Astrocyte (in vitro differentiated cells and primary cell): Measurements from ENCODE around the gene CEP350. TPM values are rescaled to one million over a fixed set of nuclear protein-coding genes. Genes with fewer than 3 reads are reported as not detected.
A peak's percentile ranks its signal among the peaks of the same experiment; 100 is the strongest.

Experiments used
- DNase-seq: peaks from one replicate; pipeline ENCODE4 v3.0.0-alpha.2; 2010; ENCODE audit warnings: low read depth
- FAIRE-seq: peaks from 2 replicates; lab custom pipeline; 2011; peaks lifted over from hg19 to GRCh38; lab: Jason Lieb, UNC
- H2AFZ ChIP-seq: 2 replicates; pipeline ENCODE4 v1.6.0; 2012; ENCODE audit warnings: low read depth, low read length, inconsistent platforms
- H3K27ac ChIP-seq: 2 replicates; pipeline ENCODE4 v1.5.1; 2011; ENCODE audit warnings: low read depth, low read length, inconsistent platforms
- H3K27me3 ChIP-seq: 2 replicates; pipeline ENCODE4 v1.6.0; 2011; ENCODE audit warnings: low read length, inconsistent platforms; ENCODE audit not compliant: insufficient read depth
- H3K36me3 ChIP-seq: 2 replicates; pipeline ENCODE4 v1.5.1; 2011; ENCODE audit warnings: low read length, inconsistent platforms; ENCODE audit not compliant: insufficient read depth
- H3K4me1 ChIP-seq: 2 replicates; pipeline ENCODE4 v1.5.1; 2011; ENCODE audit warnings: low read length, inconsistent platforms; ENCODE audit not compliant: insufficient read depth
- H3K4me2 ChIP-seq: 2 replicates; pipeline ENCODE4 v1.6.0; 2012; ENCODE audit warnings: low read length, inconsistent platforms
- H3K4me3 ChIP-seq: 2 replicates; pipeline ENCODE4 v1.5.1; 2011; ENCODE audit warnings: low read depth, mild to moderate bottlenecking, low read length, inconsistent platforms; ENCODE audit not compliant: insufficient read depth
- H3K79me2 ChIP-seq: 2 replicates; pipeline ENCODE4 v1.6.0; 2012; ENCODE audit warnings: mild to moderate bottlenecking, low read length, inconsistent platforms; ENCODE audit not compliant: insufficient read depth
- H3K9ac ChIP-seq: 2 replicates; pipeline ENCODE4 v1.6.0; 2012; ENCODE audit warnings: mild to moderate bottlenecking, low read length, inconsistent platforms
- H3K9me3 ChIP-seq: 2 replicates; pipeline ENCODE4 v1.5.1; 2012; ENCODE audit warnings: low read depth, mild to moderate bottlenecking, low read length, inconsistent platforms; ENCODE audit not compliant: insufficient read depth
- H4K20me1 ChIP-seq: 2 replicates; pipeline ENCODE4 v1.6.0; 2012; ENCODE audit warnings: low read length, inconsistent platforms; ENCODE audit not compliant: insufficient read depth
- H3K27ac Mint-ChIP-seq: one replicate; pipeline ENCODE4 v1.8.0; 2021; ENCODE audit warnings: mild to moderate bottlenecking, mixed read lengths; ENCODE audit not compliant: unreplicated experiment
- H3K27me3 Mint-ChIP-seq: one replicate; pipeline ENCODE4 v1.8.0; 2021; ENCODE audit warnings: low read depth, mixed read lengths; ENCODE audit not compliant: unreplicated experiment
- H3K36me3 Mint-ChIP-seq: one replicate; pipeline ENCODE4 v1.8.0; 2021; ENCODE audit warnings: low read depth, mixed read lengths; ENCODE audit not compliant: unreplicated experiment
- H3K4me1 Mint-ChIP-seq: one replicate; pipeline ENCODE4 v1.8.0; 2021; ENCODE audit warnings: low read depth, mixed read lengths; ENCODE audit not compliant: unreplicated experiment
- H3K4me3 Mint-ChIP-seq: one replicate; pipeline ENCODE4 v1.8.0; 2021; ENCODE audit warnings: mild to moderate bottlenecking, moderate library complexity, mixed read lengths; ENCODE audit not compliant: unreplicated experiment
- H3K9me3 Mint-ChIP-seq: one replicate; pipeline ENCODE4 v1.8.0; 2021; ENCODE audit warnings: mild to moderate bottlenecking, mixed read lengths; ENCODE audit not compliant: unreplicated experiment
- EZH2 ChIP-seq: IDR thresholded peaks from 2 replicates; pipeline ENCODE4 v1.6.1; 2012; ENCODE audit warnings: mild to moderate bottlenecking, low read length, inconsistent platforms; ENCODE audit not compliant: insufficient read depth
- total RNA-seq: library from RNA; stranded (reverse); gene quantifications from 2 replicates; pipeline ENCODE4 v1.2.1, GENCODE V29; 2021
- TF ChIP-seq, protein P1 (sequence below): IDR thresholded peaks from 2 replicates; pipeline ENCODE4 v1.5.1; 2011; ENCODE audit warnings: low read depth, mild to moderate bottlenecking, inconsistent platforms, low read length, moderate library complexity; ENCODE audit not compliant: insufficient read depth

The CEP350 gene
- total RNA-seq, 1 donor from 2014 or later = 29.2 TPM

- H3K9me3 ChIP-seq = no peaks in the 10 kb centered on the region
- no peak overlapping the region for H2AFZ ChIP-seq
- no peak overlapping the region for H3K4me3 Mint-ChIP-seq
- no peaks in the 10 kb centered on the region for H3K27me3 ChIP-seq
- no peak overlapping the region for H3K27ac ChIP-seq
- H3K4me1 ChIP-seq = peaks cover 14% of the 10 kb centered on the region
- H3K4me2 ChIP-seq = no peak overlapping the region
- H3K79me2 ChIP-seq = peaks cover 20% of the 10 kb centered on the region
- DNase-seq = no peak
- peaks cover 1% of the 10 kb centered on the region for H3K4me1 Mint-ChIP-seq
- H3K36me3 Mint-ChIP-seq = no peaks in the 10 kb centered on the region
- H3K36me3 ChIP-seq = no peaks in the 10 kb centered on the region
- no peak overlapping the region for H3K27ac Mint-ChIP-seq
- FAIRE-seq = no peak
- no peaks in the 10 kb centered on the region for H3K9me3 Mint-ChIP-seq
- peaks cover 12% of the 10 kb centered on the region for H4K20me1 ChIP-seq
- H3K4me3 ChIP-seq = no peak overlapping the region
- H3K27me3 Mint-ChIP-seq = no peaks in the 10 kb centered on the region
- TF ChIP-seq, protein P1, sequence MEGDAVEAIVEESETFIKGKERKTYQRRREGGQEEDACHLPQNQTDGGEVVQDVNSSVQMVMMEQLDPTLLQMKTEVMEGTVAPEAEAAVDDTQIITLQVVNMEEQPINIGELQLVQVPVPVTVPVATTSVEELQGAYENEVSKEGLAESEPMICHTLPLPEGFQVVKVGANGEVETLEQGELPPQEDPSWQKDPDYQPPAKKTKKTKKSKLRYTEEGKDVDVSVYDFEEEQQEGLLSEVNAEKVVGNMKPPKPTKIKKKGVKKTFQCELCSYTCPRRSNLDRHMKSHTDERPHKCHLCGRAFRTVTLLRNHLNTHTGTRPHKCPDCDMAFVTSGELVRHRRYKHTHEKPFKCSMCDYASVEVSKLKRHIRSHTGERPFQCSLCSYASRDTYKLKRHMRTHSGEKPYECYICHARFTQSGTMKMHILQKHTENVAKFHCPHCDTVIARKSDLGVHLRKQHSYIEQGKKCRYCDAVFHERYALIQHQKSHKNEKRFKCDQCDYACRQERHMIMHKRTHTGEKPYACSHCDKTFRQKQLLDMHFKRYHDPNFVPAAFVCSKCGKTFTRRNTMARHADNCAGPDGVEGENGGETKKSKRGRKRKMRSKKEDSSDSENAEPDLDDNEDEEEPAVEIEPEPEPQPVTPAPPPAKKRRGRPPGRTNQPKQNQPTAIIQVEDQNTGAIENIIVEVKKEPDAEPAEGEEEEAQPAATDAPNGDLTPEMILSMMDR = no peak
- TF ChIP-seq EZH2 = no peak
- no peak overlapping the region for H3K9ac ChIP-seq
Measured at GRCh38 chr1:179951383-179952144, 3.0 kb upstream of the CEP350 start.

DNA sequence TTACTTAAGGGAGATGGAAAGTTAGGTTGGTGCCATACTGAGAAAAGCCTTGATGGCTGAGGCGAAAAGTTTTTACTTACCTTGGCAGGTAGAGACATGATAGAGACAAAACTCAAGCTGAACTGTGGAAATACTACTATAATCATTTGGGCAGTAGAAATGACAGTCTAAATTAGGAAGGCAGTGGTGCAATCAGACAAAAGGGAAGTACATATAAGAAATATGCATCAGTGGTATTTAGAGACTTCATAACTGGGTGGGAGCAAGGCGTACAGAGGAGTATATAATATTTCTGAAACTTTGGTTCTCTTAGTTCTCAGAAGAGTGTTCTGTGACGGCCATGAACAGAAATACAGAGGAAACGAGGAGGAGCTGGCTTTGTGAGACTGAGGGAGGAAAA is 2.4 kb upstream of the CEP350 start:
- no peaks in the 10 kb centered on the region for H3K9me3 ChIP-seq
- Mint-ChIP-seq H3K4me1 (peaks cover 5% of the 10 kb centered on the region), H3K36me3 (no peaks in the 10 kb centered on the region), H3K27me3 (no peaks in the 10 kb centered on the region), H3K27ac (no peak overlapping the region), H3K4me3 (peak overlapping the region; percentile 18), H3K9me3 (no peaks in the 10 kb centered on the region)
- TF ChIP-seq EZH2 = no peak
- H3K9ac ChIP-seq = no peak overlapping the region
- H4K20me1 ChIP-seq = peaks cover 14% of the 10 kb centered on the region
- DNase-seq = no peak
- FAIRE-seq = no peak
- no peak overlapping the region for H3K27ac ChIP-seq
- no peaks in the 10 kb centered on the region for H3K27me3 ChIP-seq
- H3K36me3 ChIP-seq = no peaks in the 10 kb centered on the region
- peaks cover 27% of the 10 kb centered on the region for H3K79me2 ChIP-seq
- no peak overlapping the region for H3K4me3 ChIP-seq
- no peak overlapping the region for H3K4me2 ChIP-seq
- peaks cover 14% of the 10 kb centered on the region for H3K4me1 ChIP-seq
- no peak overlapping the region for H2AFZ ChIP-seq

DNA sequence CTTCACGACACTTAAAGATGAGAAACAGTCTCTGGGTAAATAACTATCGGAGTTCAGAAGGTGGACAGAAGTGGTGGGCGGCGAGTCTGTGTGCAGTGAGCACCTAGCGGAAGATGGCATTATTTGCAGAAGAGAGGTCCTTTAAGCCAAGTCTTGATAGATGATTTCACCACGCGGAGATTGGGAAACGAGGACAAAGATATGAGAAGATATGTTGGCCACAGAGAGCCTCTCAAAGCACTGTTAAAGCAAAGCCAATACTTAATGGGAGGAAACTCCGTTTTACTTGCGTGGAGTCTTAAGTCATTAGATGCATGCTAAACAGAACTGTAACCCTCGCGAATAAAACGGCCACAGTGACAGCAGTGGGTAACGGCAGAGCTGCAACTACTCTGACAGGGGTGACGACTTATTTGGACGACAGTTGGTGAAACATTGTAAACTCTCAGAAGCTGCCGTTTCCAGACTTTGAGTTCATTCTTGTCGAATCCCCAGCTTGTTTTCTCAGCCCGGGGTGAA is 577 bp upstream of the CEP350 start:
- FAIRE-seq = no peak
- Mint-ChIP-seq H3K4me1 (peaks cover 8% of the 10 kb centered on the region), H3K27me3 (no peaks in the 10 kb centered on the region), H3K36me3 (no peaks in the 10 kb centered on the region), H3K27ac (peak overlapping the region; percentile 28), H3K9me3 (no peaks in the 10 kb centered on the region), H3K4me3 (peak overlapping the region; percentile 84)
- TF ChIP-seq EZH2 = no peak
- TF ChIP-seq, protein P1 = peak; percentile 22
- Histone ChIP-seq H3K4me3 (peak overlapping the region; percentile 80), H3K36me3 (no peaks in the 10 kb centered on the region), H2AFZ (peak overlapping the region; percentile 93), H3K4me1 (peaks cover 14% of the 10 kb centered on the region), H3K79me2 (peaks cover 45% of the 10 kb centered on the region), H3K9me3 (no peaks in the 10 kb centered on the region), H4K20me1 (peaks cover 28% of the 10 kb centered on the region), H3K9ac (peak overlapping the region; percentile 93), H3K4me2 (peak overlapping the region; percentile 91), H3K27ac (peak overlapping the region; percentile 72), H3K27me3 (no peaks in the 10 kb centered on the region)
- no peak for DNase-seq
